NCI-H82 treated with DMSO at 0.1 percent for 48 hours (cell line): ENCODE measurements around the gene GYPB.
"Not testable (repeated sequence)": the region's sequence is repeated elsewhere in the genome, so short reads cannot be mapped to it uniquely, and the experiment has no call there.

Experiments used
- DNase-seq: peaks from one replicate; lab custom pipeline; 2025; ENCODE audit not compliant: unreplicated experiment; lab: John Stamatoyannopoulos, UW

The GYPB gene

GRCh38 chr4:144019277-144019676, at the start of gene GYPB:
GYPB (minus strand) TSS chr4:144019380; CDS start chr4:144019287, 93 bp downstream.
- not testable (repeated sequence) for DNase-seq

GRCh38 chr4:144061556-144061955, 42.4 kb upstream of the GYPB start:
- DNase-seq: not testable (repeated sequence)

GRCh38 chr4:144060234-144060859, 41.2 kb upstream of the GYPB start:
- DNase-seq: not testable (repeated sequence)

- DNase-seq: no peak
Observed at GRCh38 chr4:144056800-144057199, 37.6 kb upstream of the GYPB start.

- DNase-seq: not testable (repeated sequence)
Observed at GRCh38 chr4:144055336-144055735, 36.2 kb upstream of the GYPB start.

- DNase-seq: not testable (repeated sequence)
Observed at GRCh38 chr4:144051494-144051893, 32.3 kb upstream of the GYPB start.

- not testable (repeated sequence) for DNase-seq
Observed at GRCh38 chr4:144050631-144051030, 31.5 kb upstream of the GYPB start.

GRCh38 chr4:144049495-144050424, 30.6 kb upstream of the GYPB start:
- not testable (repeated sequence) for DNase-seq

- not testable (repeated sequence) for DNase-seq
Observed at GRCh38 chr4:144044936-144045335, 25.8 kb upstream of the GYPB start.

GRCh38 chr4:144032580-144032979, 13.4 kb upstream of the GYPB start:
- not testable (repeated sequence) for DNase-seq

- DNase-seq: not testable (repeated sequence)
Observed at GRCh38 chr4:144031875-144032274, 12.7 kb upstream of the GYPB start.

- DNase-seq: not testable (repeated sequence)
Observed at GRCh38 chr4:144031369-144031768, 12.2 kb upstream of the GYPB start.

GRCh38 chr4:144030708-144031107, 11.5 kb upstream of the GYPB start:
- not testable (repeated sequence) for DNase-seq

GRCh38 chr4:144026682-144027081, 7.5 kb upstream of the GYPB start:
- not testable (repeated sequence) for DNase-seq

- not testable (repeated sequence) for DNase-seq
Observed at GRCh38 chr4:144024399-144025053, 5.3 kb upstream of the GYPB start.

- not testable (repeated sequence) for DNase-seq
Observed at GRCh38 chr4:144022772-144023400, 3.7 kb upstream of the GYPB start.

- DNase-seq: not testable (repeated sequence)
Observed at GRCh38 chr4:144021336-144021990, 2.3 kb upstream of the GYPB start.

GRCh38 chr4:144018223-144019000, 768 bp downstream of the GYPB start:
- not testable (repeated sequence) for DNase-seq

- not testable (repeated sequence) for DNase-seq
Observed at GRCh38 chr4:144017271-144017670, 1.9 kb downstream of the GYPB start.
